ENCODE results near the gene SNX5.
"Not testable (repeated sequence)": the region's sequence is repeated elsewhere in the genome, so short reads cannot be mapped to it uniquely, and the experiment has no call there.

The SNX5 gene

DNA sequence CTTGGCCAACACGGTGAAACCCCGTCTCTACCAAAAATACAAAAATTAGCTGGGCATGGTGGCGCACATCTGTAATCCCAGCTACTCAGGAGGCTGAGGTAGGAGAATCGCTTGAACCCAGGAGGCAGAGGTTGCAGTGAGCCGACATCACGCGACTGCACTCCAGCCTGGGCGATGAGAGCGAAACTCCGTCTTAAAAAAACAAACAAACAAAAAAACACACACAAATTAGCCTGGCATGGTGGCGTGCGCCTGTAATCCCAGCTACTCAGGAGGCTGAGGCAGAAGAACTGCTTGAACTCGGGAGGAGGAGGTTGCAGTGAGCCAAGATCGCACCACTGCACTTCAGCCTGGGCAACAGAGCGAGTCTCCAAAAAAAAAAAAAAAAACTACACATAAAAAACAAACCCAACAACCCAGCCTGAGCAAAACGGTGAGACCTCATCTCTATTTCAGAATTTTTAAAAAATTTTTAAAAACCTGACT is 8.2 kb downstream of the SNX5 start:
- DNase-seq (ENCODE audit: low read depth), result not testable (repeated sequence)

DNA sequence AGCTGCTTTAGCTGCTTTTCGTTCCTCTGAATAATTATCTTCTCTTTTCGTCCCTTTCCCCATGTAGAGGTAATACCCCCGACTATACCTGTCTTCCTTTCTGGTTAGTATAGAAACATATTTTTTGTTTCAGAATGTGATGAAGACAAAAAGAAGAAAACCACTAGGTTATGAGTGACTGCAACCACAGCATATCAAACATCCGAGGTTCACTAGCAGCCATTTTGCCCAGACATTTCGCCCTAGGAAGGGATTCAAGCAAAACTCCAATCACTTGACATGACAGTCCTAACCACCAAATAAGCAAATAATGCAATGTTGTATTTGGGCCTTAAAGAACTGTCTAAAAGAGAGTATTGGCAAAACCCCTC is 9.4 kb downstream of the SNX5 start:
- no peak for DNase-seq (ENCODE audit: low read depth)

DNA sequence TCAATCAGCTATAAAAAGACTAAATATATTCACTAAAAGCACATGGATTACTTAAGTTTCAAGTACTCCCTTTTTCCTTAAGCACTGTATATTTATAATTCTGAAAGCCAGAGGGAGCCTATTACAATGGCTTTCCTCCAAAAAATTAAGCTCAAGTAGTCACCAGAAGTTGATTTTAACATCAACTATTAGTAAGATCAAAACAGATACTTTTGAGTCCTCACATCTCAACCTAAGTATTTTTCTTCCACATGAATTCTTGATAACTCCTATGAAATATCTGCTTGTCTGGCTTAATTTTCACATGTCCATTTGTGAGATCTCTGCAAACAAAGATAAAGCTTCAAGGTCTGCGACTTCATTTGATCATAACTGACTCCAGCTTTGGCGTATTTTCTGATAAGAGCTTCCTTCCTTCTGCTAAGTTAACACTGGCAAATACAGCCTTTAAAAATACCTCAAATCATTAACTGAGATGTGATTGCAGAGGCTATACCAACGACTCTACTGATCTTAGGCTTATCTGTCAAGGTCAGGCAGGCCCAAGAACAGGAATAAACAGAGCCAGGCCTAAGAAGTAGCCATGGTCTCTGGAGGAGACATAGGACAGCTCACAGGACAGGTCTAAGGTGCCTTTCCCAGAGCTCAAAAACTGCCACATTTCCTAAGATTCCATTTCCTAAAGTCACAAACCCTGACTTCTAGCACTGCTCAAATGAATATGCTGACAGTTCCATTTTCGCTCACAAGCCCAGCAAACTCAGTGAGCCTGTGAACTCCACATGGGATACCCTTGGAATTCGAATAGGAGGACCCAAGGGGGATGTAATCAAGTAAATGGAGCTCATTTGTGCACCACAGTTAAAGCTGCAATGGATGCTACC is 10.0 kb downstream of the SNX5 start:
- DNase-seq (ENCODE audit: low read depth), result no peak

DNA sequence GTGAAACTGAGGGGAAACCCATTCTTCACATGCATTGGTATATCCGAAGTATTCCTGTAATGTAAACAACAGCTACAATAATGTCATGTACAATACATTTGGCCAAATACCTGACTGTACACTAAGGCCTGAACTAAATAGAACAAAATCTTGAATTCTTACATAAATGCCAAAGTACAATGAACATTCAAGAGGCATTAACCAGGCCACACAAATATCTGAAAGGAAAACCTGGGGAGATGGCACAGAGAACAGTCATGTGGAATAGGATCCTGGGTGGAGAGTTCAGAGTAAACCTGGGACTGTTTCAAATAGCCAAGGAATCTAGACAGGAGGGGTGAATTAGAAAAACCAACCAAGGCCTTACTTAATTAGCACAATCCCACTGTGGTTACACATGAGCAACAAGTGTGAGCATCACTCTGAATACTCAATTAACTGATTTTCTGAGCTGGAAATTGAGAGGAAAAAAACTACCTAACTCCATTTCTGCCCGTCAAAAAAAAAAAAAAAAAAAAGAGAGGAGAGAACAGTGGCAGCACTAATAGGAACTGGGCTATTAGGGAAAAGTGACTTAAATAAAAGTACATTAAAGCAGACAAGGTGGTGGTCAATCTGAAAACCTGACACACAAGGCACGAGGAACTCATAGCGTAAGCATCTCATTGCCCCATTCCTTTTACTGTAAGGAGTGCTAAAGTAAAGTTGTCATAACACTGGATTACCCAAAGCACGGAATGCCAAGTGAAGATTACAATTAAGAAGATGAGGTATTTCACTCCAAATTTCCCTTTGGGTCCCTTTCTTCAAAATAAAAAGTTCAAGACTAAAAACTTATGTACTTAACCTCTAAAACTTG is 10.9 kb downstream of the SNX5 start:
- DNase-seq (ENCODE audit: low read depth), result no peak

DNA sequence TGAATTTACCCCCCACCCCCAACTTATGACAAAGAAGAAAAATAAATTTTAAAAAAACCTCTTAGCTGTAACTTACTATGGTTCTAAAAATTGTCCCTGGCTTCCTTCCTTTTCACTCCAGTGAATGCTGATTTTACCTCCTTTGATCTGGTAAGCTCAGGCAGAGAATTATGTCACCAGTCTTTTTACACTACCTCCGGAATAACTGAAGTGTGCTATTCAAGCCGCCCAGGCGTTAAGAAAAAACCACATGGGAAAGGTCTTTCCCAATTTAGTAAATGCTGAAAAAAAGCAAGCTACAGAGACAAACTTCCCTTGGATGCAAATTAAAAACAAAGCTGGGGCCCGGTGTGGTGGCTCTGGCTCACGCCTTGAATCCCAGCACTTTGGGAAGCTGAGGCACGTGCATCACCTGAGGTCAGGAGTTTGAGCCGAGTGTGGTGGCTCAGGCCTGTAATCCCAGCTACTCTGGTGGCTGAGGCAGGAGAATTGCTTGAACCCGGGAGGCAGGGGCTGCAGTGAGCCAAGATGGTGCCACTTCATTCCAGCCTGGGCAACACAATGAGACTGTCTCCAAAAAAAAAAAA is 12.4 kb downstream of the SNX5 start:
- no peak for DNase-seq (ENCODE audit: low read depth)

DNA sequence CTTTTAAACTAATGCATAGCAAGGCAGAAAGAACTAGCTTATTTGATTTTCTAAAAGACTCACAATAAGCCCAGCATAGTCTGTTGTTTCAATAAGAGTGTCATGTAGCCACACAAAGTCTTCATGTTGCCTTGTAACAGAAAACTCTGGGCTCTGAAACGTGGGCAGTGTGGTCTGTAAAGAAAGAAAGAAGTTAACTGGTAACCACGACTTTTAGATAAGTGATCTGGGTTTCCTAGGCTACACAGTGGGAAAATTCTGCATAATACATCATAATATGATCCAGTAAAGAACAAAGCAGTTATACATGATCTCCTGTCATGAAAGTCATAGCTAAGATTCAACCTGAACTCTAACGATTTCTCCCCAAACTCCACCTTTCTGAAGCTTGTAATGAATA is 13.3 kb downstream of the SNX5 start:
- DNase-seq (ENCODE audit: low read depth), result no peak

DNA sequence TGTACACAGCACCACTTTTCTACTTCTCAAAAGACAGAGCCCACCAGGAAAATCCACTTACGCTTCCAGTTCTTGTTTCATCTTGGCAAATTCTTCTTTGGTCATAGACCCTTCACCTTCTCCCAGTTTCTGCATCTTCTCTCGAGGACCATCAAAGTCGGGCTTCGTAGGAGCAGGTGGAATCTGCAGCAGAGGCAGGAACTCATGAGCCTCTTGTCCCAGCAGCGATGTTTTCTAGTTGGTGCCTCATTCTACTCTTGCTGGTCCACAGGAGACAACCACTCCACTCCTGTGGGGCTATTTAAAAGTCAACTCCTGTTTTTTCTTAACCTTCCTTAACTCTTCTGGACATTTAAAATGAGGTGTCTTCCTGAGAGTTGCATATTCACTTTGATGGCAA is 14.7 kb downstream of the SNX5 start:
- DNase-seq (ENCODE audit: low read depth), result no peak

DNA sequence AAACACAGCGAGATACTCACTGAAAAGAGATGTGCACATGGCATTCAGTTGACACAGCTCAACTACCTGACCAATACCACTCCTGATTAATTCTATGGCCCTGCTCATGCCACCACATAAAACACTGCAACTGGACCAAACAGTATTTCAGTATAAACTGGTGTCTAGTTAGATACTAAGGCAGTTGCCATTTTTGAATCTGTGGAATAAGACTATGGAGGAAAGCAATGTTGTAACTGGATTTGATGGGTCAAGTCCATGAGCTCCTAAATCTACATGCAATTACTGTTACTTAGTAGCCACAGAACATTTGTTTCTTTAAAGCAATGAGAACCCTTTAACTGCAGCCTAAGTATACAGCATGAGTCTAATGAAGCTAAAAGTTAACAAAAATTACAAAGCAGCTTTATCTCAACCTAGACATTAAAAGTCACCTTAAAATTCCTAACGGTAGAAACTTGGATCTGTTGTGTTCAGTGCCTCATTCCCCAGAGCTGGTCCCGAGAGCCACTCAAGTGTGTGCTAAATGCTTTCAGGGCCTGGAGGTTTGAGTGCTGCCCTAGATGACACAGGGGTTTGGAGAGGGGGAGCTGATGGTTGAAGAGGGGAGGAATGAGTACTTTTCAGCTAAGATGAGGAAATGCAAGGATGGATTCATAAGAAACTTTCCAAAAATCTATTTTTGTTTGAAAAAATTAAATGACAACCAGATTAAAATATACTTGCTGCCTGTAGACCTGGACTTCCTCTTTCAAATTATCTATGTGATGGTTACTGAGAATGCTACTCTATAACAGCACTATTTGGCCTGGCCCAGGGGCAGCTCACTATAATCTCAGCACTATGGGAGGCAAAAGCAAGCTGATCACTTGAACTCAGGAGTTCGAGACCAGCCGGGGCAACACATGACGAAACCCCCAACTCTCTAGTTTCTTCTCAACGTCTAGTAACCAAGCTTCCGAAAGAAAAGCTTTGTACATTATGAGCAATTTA is 15.6 kb downstream of the SNX5 start:
- no peak for DNase-seq (ENCODE audit: low read depth)

DNA sequence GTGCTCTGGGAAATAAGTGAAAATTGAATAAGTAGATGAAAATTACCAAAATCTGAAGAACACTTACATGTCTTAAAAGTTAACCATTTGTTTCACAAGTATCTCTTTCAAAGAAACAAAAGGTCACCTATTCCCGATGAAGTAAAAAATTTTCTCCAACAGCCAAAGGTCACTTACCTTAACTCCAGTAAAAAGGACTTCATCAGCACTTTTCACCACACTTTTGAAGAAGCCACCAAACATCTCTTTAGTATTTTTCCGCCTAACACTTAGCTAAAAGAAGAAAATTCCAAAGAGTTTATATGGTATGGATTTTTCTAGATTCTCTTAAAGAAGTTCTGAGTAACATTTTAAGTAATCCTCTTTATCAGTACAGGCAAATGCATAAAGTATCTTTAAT is 17.3 kb downstream of the SNX5 start:
- DNase-seq (ENCODE audit: low read depth), result no peak

DNA sequence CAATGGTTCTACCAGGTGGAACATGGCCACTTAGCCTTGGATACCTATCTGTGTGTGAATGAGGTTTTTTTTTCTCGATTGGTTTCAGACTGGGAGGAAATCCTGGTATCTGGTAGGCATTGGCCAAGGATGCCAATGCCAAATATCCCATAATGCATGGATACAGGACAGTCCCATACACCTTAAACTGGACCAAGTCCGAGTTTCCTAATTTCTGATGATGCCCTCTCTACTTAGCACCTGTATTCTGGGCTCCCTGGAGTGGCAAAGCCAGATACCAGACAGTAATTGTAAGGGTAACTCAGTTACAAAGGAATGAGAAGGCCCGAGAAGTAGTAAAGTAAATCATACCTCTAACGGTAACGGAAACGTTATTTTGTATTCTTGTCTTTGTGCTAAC is 17.9 kb downstream of the SNX5 start:
- no peak for DNase-seq (ENCODE audit: low read depth)

DNA sequence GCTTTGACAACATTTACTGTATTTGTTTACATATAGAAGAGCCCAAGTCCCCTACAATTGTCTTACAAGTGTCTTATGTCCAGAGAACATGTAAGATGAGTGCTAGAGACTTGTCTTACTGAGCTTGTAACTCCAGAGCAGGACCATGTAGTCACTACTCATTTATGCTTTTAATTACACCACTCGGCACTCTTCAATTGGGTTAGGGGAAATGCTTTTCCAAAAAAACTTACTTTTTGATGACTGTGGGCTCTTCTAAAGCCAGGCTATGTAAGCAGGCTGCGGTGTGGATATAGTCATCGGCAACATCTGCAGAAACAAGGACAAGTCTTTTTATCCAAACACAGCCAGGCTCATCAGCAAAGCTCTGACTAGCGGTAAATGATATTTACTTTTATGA is 18.7 kb downstream of the SNX5 start:
- DNase-seq (ENCODE audit: low read depth), result no peak

DNA sequence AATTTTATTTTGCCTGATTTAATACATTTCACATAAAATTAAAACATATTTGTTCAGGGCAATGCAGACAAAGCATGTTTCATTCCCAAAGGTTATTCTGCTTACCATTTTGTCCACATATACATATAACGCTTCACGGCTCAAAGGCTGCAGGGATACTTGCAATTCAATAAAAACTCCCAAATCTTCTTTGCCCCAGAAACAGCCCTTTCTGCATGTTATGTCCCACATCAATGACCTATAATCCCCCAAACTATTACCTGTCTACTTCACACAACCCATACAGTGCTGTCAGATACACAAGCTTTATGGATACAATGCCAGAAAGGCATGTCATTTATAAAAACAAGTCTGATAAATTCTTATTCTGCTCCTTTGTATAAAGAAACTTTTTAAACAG is 20.2 kb downstream of the SNX5 start:
- no peak for DNase-seq (ENCODE audit: low read depth)

DNA sequence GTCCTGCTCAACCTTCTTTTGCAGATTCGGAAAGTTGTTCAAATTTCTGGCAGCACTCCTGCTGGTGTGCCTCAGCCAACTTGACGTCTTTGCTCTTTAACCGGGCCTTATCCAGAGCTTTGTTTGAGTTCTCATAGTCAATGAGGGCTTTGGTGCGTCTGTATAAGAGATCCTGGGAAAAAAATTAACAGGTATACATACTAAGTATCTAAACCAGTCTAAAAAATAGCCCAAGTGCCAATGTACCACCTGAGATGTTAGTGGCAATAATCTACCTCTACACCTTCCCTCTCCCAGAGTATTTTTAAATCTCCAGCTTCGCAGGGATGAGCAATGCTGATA is 21.1 kb downstream of the SNX5 start:
- no peak for DNase-seq (ENCODE audit: low read depth)

DNA sequence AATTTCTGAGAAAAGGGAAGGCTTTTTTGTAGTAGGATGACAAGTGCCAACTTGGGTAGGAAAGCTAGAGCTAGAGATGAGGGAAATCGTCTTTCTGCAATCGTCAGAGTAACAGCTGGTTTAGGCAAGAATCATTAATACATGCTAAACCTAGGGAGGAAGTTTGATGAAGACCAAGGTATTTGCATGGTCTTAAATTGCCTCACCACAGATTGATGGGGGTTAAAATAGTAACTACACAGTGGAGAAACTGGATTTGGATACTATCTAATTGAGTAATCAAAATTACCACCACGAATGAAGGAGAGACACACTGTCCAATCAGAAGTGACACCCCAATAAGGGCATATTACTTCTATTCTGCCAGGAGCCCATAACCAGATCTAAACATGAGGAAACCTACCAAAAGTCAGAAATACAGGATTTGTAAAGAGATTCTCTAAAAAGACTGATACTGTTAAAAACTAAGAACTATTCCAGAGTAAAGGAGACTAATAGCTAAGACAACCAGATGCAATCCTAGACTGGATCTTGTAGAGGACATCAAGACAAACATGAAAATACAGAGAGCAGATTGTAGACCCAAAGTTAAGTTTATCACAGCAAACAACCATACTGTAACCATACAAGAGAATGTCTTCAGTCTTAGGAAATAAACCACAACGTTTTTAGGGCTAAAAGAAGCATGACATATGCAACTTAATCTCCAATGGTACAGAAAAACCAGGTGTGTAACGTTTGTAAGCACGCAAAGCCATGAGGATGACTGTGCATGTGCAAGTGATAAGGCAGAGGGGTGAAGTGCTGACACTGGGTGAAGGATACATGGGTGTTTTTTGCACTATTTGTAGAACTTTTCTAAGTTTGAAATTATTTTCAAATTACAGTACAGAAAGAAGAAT is 21.8 kb downstream of the SNX5 start:
- no peak for DNase-seq (ENCODE audit: low read depth)

DNA sequence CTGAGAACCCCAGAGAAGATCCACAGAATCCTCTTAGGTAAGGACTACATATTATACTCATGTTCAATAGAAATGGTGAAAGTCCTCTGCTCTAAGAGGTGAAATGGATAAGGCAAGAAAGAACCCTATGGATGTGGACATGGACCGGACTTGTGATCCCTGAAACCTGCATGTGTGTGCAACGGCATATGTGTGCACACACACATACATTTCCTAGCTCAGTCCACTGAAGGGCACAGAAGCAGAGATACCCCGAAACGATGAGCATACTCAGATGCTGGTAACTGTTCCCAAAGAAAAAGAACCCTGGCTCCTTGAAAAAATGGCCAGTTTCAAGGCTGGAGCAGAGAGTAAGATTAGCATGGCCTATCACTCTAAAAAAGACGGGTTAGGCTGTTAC is 22.6 kb downstream of the SNX5 start:
- DNase-seq (ENCODE audit: low read depth), result no peak

DNA sequence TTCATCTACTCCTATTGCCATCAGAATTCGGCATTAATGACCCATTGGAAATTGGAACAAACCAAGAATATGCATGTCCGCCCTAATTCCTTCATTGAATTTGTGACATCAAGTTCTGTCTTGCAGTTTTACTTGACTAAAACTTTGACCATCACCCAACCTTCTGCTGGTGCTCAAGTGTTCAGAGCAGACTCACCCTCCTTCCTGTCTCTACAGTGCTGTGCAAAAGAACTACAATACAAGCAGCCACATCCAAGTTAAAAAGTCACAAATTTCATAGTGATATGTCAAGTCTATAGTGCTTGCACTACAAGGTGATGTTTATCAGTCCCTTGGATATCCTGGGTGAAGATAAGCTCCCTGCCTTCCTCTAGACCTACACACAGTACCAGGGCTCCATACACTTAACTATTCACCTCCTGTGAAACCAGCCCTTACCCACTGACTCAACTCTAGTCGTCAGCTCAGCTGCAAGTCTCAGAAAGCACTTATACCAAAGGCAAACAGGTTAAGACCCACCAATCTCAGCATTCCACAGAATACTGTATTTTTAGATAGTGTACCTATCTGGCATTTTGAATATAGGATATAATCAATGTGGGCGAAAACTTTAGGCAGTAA is 23.6 kb downstream of the SNX5 start:
- DNase-seq (ENCODE audit: low read depth), result no peak

DNA sequence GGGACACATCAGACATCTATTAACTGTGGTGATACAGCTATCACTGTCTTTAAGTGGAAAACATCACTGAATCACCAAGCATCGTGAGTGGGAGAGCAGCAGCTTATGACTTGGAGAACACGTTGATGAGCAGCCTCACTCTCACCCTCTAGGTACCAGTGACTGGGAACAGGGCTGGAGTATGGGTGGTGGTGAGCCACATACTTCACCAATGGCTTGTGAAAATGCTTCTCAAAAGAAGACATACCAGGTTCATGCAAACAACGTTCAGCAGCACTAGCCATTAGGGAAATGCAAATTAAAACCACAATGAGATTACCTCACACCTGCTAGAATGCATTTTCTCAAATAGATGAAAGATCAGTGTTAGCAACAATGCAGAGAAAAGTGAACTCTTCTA is 25.3 kb downstream of the SNX5 start:
- no peak for DNase-seq (ENCODE audit: low read depth)

DNA sequence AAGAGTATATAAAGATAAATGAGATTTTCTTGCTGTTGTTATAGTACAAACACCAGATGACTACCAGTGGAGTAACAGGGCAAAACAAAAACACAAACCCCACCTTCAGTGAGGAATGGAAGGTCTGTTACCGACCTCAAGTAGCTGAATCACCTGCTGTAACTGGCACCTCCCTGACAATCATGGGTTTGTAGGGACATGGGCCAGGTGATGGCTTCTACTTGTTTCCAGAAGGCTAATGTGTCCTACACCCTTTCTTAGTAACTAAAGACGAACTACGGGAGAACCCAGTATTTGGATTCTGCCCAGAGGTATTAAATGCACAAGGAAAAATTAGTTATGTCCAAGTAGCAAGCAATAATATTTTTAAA is 26.8 kb downstream of the SNX5 start:
- no peak for DNase-seq (ENCODE audit: low read depth)

DNA sequence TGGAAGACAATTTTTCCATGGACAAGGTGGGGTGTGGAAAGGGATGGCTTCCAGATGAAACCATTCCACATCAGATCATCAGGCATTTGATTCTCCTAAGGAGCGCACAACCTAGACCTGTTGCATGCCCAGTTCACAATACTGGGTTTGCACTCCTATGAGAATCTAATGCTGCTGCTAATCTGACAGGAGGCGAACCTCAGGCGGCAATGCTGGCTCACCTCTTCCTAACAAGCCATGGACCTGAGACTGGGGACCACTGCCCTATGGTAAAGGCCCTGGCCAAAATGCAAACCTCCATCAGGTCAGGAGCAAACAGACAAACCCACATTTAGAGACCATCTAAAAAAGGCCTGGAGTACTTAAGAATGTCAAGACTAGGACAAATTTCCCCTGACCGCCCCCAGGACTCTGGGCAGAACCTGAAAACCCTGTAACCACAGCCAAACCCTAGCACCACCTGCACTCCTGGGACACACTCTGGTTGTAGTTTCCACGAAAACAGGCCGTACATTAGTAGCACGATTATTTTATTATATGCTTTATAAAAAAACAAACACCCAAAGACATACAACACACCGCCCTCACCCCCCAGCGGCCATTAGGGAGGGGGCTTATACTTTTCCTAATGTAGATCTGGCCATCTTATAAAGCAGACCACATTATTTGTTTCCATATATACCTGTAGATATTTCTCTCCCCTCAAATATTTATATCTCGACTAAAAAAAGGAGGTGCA is 27.3 kb downstream of the SNX5 start:
- DNase-seq (ENCODE audit: low read depth), result no peak

All from stimulated activated CD4-positive, alpha-beta T cell treated with anti-CD3 and anti-CD28 coated beads, Interleukin-2, amount 100 ng/mL, for 4 hours (primary cell).